GM12865 (cell line): Measurements from ENCODE around the gene PHEX.

Source experiments
- DNase-seq: peaks from one replicate; pipeline ENCODE4 v3.0.0; 2010; ENCODE audit warnings: low read depth
- H3K4me3 ChIP-seq: 2 replicates; pipeline ENCODE4 v1.5.1; 2011; ENCODE audit warnings: mild to moderate bottlenecking, low read depth, low read length, control low read depth
- TF ChIP-seq, protein P1 (sequence below): IDR thresholded peaks from 2 replicates; pipeline ENCODE4 v1.5.1; 2011; ENCODE audit warnings: low read length, control low read depth, low read depth, inconsistent platforms; ENCODE audit not compliant: insufficient read depth; ENCODE audit errors: missing control alignments

The PHEX gene

DNA sequence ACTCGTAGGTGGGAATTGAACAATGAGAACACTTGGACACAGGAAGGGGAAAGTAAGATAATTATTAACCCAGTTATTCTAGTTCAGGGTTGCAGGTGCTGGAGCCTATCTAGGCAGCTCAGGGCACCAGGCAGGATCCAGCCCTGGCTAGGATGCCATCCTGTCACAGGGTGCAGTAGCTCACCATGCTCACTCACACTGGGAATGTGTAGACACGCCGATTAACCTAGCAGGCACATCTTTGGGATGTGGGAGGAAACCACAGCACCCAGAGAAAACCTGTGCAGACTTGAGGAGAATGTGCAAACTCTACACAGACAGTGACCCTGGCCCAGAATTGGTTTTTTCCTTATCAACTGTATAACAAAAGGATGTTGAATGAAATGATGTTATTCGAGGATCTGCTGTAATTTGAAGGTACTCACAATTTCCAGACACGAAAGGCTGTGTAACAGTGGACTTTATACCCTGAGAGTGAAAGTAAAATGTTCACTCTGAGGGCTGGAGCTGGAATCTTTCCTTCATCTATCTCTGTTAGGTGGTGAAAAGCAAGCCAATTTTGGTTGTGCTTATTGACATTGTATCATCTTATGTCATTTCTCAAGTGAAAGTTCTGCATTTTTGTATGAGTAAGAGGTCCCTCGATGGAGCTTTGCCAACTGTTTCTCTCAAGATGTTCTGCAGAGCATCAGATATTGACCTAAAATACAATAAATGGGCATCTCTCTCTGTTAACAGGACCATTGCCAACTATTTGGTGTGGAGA lies 78.8 kb downstream of the PHEX start:
- DNase-seq, result no peak

GRCh38 chrX:22116605-22117546 lies 84.8 kb downstream of the PHEX start:
- DNase-seq, result no peak
- H3K4me3 ChIP-seq, result no peak overlapping the region
- TF ChIP-seq, protein P1, sequence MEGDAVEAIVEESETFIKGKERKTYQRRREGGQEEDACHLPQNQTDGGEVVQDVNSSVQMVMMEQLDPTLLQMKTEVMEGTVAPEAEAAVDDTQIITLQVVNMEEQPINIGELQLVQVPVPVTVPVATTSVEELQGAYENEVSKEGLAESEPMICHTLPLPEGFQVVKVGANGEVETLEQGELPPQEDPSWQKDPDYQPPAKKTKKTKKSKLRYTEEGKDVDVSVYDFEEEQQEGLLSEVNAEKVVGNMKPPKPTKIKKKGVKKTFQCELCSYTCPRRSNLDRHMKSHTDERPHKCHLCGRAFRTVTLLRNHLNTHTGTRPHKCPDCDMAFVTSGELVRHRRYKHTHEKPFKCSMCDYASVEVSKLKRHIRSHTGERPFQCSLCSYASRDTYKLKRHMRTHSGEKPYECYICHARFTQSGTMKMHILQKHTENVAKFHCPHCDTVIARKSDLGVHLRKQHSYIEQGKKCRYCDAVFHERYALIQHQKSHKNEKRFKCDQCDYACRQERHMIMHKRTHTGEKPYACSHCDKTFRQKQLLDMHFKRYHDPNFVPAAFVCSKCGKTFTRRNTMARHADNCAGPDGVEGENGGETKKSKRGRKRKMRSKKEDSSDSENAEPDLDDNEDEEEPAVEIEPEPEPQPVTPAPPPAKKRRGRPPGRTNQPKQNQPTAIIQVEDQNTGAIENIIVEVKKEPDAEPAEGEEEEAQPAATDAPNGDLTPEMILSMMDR, result no peak

More for the DNA sequence above, 78.8 kb downstream of the PHEX start:
- no peak overlapping the region for H3K4me3 ChIP-seq
- TF ChIP-seq, protein P1, result no peak

GRCh38 chrX:22117633-22118032 lies 85.5 kb downstream of the PHEX start:
- no peak for DNase-seq
- H3K4me3 ChIP-seq, result no peak overlapping the region
- TF ChIP-seq, protein P1, result no peak

GRCh38 chrX:22118161-22118830 lies 86.2 kb downstream of the PHEX start:
- no peak for DNase-seq
- H3K4me3 ChIP-seq, result no peak overlapping the region
- TF ChIP-seq, protein P1, result no peak

GRCh38 chrX:22121161-22121560 lies 89.0 kb downstream of the PHEX start:
- TF ChIP-seq, protein P1, result no peak
- DNase-seq, result no peak
- H3K4me3 ChIP-seq, result no peak overlapping the region

DNA sequence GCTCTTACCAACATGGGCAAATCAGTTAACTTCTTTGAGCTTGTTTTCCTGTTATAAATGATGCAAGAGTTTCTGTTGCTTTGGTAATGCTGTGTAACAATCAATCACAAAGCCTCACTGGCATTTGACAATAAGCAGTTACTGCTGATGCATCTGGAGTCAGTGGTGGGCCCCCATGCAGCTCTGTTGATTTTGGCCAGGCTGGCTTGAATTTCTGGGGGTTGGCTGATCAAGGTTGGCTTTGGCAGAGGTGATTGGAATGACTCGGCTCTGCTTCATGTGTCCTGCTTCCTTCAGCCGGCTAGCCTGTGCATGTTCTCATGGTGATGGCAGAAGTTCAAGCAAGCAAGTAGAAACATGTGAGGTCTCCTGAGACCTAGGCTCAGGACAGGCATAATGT lies 90.4 kb downstream of the PHEX start:
- DNase-seq, result no peak
- H3K4me3 ChIP-seq, result no peak overlapping the region
- TF ChIP-seq, protein P1, result no peak
